ENCODE measurements around the gene MBOAT2.

The MBOAT2 gene

DNA sequence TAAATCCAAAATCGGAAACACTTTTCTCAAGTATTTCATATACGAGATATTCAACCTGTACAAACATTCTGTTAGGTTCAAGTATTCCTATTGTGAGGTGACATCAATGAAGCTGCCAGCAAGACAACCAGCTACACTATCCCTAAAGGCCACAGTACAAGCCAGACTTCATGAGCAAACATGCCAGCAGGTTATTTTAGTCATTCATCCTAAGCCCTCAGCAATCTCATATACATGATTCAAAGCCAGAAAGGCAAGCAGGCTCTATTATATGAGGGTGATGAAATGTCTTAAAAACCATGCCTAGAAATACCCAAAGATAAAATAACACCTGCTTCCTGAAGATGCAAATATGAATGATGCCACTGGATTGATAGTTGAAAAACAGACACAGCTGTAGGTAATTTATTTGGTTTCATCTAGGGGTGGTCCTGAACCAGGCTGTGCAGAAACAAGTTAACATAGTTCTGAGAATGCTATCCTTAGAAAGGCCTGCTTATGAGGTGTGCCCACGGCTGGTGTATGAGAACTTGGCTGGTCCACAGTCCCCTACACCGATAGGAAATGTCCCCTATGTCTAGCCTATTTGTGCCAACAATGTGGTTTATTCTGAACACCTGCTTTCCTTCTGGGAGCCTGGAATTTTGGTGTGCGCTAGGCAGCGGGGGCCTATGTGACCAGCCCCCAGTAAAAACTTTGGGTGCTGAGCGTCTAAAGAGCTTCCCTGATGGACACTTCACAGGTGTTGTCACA lies 117.9 kb downstream of the MBOAT2 start:
- H3K4me1 Mint-ChIP-seq: no peaks in the 10 kb centered on the region
- no peaks in the 10 kb centered on the region for H3K9me3 Mint-ChIP-seq
- H3K27me3 Mint-ChIP-seq: no peaks in the 10 kb centered on the region
- H3K27ac Mint-ChIP-seq: no peak overlapping the region
- H3K4me3 Mint-ChIP-seq: no peak overlapping the region
- no peaks in the 10 kb centered on the region for H3K36me3 Mint-ChIP-seq

DNA sequence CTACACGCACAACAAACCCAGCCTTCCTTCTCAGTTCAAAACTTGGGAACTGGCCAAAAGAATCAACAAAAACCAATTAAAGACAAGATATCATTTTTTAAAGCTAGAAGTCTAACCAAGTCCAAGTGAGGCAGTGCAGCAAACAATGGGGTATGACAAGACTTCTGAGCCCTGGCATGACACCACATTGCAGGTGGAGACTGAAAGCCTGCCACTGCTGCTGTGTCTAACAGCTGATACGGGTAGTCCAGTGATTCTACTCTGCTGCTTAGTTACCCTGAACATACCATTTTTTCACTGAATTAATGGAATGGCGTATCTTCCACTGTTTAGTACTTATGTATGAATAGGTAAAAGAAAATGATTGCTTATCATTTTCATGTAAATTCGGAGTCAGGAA lies 118.7 kb downstream of the MBOAT2 start:
- Mint-ChIP-seq H3K27ac (no peak overlapping the region), H3K9me3 (no peaks in the 10 kb centered on the region), H3K4me3 (no peak overlapping the region), H3K4me1 (no peaks in the 10 kb centered on the region), H3K36me3 (no peaks in the 10 kb centered on the region), H3K27me3 (no peaks in the 10 kb centered on the region)

GRCh38 chr2:8882094-8882493 lies 121.4 kb downstream of the MBOAT2 start:
- H3K9me3 Mint-ChIP-seq: no peaks in the 10 kb centered on the region
- H3K4me3 Mint-ChIP-seq: no peak overlapping the region
- no peaks in the 10 kb centered on the region for H3K36me3 Mint-ChIP-seq
- no peaks in the 10 kb centered on the region for H3K4me1 Mint-ChIP-seq
- no peaks in the 10 kb centered on the region for H3K27me3 Mint-ChIP-seq
- H3K27ac Mint-ChIP-seq: no peak overlapping the region

DNA sequence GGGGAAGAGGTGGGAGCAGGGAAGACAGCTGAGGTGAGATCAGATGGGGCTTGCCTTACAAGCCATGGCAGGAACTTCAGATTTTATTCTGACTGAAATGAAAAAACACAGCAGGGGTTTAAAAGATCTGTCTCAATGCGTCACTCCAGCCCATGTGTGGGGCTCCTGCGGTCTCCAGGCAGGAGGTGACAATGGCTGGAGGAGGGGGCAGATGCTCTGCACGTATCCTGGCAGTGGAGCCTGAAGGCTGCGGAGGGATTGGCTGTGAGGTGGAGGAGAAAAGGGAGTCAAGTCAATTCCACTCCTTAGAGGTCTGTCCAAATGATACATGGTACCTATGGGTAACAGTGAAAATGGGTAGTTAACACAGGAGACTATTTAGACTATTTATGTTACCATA lies 125.6 kb downstream of the MBOAT2 start:
- no peaks in the 10 kb centered on the region for H3K4me1 Mint-ChIP-seq
- no peaks in the 10 kb centered on the region for H3K9me3 Mint-ChIP-seq
- no peaks in the 10 kb centered on the region for H3K27me3 Mint-ChIP-seq
- no peak overlapping the region for H3K27ac Mint-ChIP-seq
- H3K4me3 Mint-ChIP-seq: no peak overlapping the region
- H3K36me3 Mint-ChIP-seq: no peaks in the 10 kb centered on the region

GRCh38 chr2:8877332-8877731 lies 126.2 kb downstream of the MBOAT2 start:
- Mint-ChIP-seq H3K27me3 (no peaks in the 10 kb centered on the region), H3K4me1 (no peaks in the 10 kb centered on the region), H3K4me3 (no peak overlapping the region), H3K27ac (no peak overlapping the region), H3K9me3 (no peaks in the 10 kb centered on the region), H3K36me3 (no peaks in the 10 kb centered on the region)

- H3K4me1 Mint-ChIP-seq: no peaks in the 10 kb centered on the region
- no peaks in the 10 kb centered on the region for H3K27me3 Mint-ChIP-seq
- no peaks in the 10 kb centered on the region for H3K9me3 Mint-ChIP-seq
- no peaks in the 10 kb centered on the region for H3K36me3 Mint-ChIP-seq
- no peak overlapping the region for H3K27ac Mint-ChIP-seq
- no peak overlapping the region for H3K4me3 Mint-ChIP-seq
Observed at GRCh38 chr2:8876628-8877027, 126.9 kb downstream of the MBOAT2 start.

- no peaks in the 10 kb centered on the region for H3K36me3 Mint-ChIP-seq
- H3K4me1 Mint-ChIP-seq: no peaks in the 10 kb centered on the region
- no peaks in the 10 kb centered on the region for H3K27me3 Mint-ChIP-seq
- no peak overlapping the region for H3K27ac Mint-ChIP-seq
- H3K9me3 Mint-ChIP-seq: no peaks in the 10 kb centered on the region
- no peak overlapping the region for H3K4me3 Mint-ChIP-seq
Observed at GRCh38 chr2:8872821-8873432, 130.6 kb downstream of the MBOAT2 start.

GRCh38 chr2:8870441-8870840 lies 133.0 kb downstream of the MBOAT2 start:
- no peak overlapping the region for H3K4me3 Mint-ChIP-seq

DNA sequence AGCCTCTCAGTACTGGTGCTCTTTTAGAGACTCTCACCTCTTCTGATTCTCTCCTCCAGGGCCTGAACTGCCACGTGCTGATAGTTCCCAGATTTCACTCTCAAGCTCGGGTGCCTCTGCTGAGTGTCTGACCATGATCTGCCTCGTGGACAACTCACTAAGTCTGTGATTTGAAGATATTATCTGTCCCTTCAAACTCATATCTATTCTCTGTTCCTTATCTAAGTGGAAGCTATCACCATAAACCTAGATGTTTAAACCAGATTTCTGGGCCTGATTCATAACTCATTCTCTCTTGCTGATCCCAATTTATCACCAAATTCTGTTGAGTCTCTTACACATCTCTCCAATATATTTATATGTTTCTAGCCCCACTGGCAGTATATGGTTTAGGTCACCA lies 136.1 kb downstream of the MBOAT2 start:
- Mint-ChIP-seq H3K36me3 (no peaks in the 10 kb centered on the region), H3K4me1 (no peaks in the 10 kb centered on the region), H3K27ac (no peak overlapping the region), H3K4me3 (no peak overlapping the region), H3K9me3 (no peaks in the 10 kb centered on the region), H3K27me3 (no peaks in the 10 kb centered on the region)

More at GRCh38 chr2:8870441-8870840, 133.0 kb downstream of the MBOAT2 start:
- Mint-ChIP-seq H3K27ac (no peak overlapping the region), H3K4me1 (no peaks in the 10 kb centered on the region), H3K27me3 (no peaks in the 10 kb centered on the region), H3K36me3 (no peaks in the 10 kb centered on the region), H3K9me3 (no peaks in the 10 kb centered on the region)

GRCh38 chr2:8863331-8863953 lies 140.0 kb downstream of the MBOAT2 start:
- Mint-ChIP-seq H3K27ac (no peak overlapping the region), H3K27me3 (no peaks in the 10 kb centered on the region), H3K36me3 (no peaks in the 10 kb centered on the region), H3K4me1 (no peaks in the 10 kb centered on the region), H3K9me3 (no peaks in the 10 kb centered on the region), H3K4me3 (no peak overlapping the region)

- Mint-ChIP-seq H3K9me3 (no peaks in the 10 kb centered on the region), H3K4me3 (no peak overlapping the region), H3K27ac (no peak overlapping the region), H3K36me3 (no peaks in the 10 kb centered on the region), H3K27me3 (no peaks in the 10 kb centered on the region), H3K4me1 (no peaks in the 10 kb centered on the region)
Observed at GRCh38 chr2:8862230-8862629, 141.3 kb downstream of the MBOAT2 start.

GRCh38 chr2:8861797-8862196 lies 141.7 kb downstream of the MBOAT2 start:
- H3K27me3 Mint-ChIP-seq: no peaks in the 10 kb centered on the region
- H3K36me3 Mint-ChIP-seq: no peaks in the 10 kb centered on the region
- H3K27ac Mint-ChIP-seq: no peak overlapping the region
- no peak overlapping the region for H3K4me3 Mint-ChIP-seq
- no peaks in the 10 kb centered on the region for H3K4me1 Mint-ChIP-seq
- no peaks in the 10 kb centered on the region for H3K9me3 Mint-ChIP-seq

- H3K4me3 Mint-ChIP-seq: no peak overlapping the region
- H3K4me1 Mint-ChIP-seq: no peaks in the 10 kb centered on the region
- H3K27me3 Mint-ChIP-seq: no peaks in the 10 kb centered on the region
- H3K27ac Mint-ChIP-seq: no peak overlapping the region
- no peaks in the 10 kb centered on the region for H3K9me3 Mint-ChIP-seq
- H3K36me3 Mint-ChIP-seq: no peaks in the 10 kb centered on the region
Observed at GRCh38 chr2:8860239-8860638, 143.2 kb downstream of the MBOAT2 start.

DNA sequence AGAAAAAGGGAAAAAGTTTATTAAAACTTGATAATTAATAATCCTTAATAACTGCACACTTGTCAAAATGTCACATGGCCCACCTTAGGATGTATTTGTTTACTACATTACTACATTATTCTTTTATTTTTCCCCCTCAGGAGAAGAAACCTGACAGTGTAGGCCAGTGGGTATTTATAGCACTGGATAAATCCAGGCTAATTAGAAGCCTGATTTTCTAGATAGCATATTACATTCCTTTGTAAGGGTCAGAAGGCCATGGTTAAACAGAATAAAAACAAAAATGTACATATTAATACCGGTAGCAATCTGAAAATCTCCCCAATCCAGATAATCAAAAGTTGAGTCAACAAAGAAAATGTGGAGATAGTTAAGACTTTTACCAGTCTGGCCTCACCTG lies 144.6 kb downstream of the MBOAT2 start:
- Mint-ChIP-seq H3K4me3 (no peak overlapping the region), H3K4me1 (no peaks in the 10 kb centered on the region), H3K36me3 (no peaks in the 10 kb centered on the region), H3K9me3 (no peaks in the 10 kb centered on the region), H3K27me3 (peaks cover 2% of the 10 kb centered on the region), H3K27ac (no peak overlapping the region)

GRCh38 chr2:8858264-8858663 lies 145.2 kb downstream of the MBOAT2 start:
- no peaks in the 10 kb centered on the region for H3K9me3 Mint-ChIP-seq
- H3K36me3 Mint-ChIP-seq: no peaks in the 10 kb centered on the region
- no peak overlapping the region for H3K4me3 Mint-ChIP-seq
- H3K27ac Mint-ChIP-seq: no peak overlapping the region
- peaks cover 2% of the 10 kb centered on the region for H3K27me3 Mint-ChIP-seq
- H3K4me1 Mint-ChIP-seq: no peaks in the 10 kb centered on the region

- H3K36me3 Mint-ChIP-seq: no peaks in the 10 kb centered on the region
- H3K27me3 Mint-ChIP-seq: peaks cover 2% of the 10 kb centered on the region
- no peak overlapping the region for H3K4me3 Mint-ChIP-seq
- H3K9me3 Mint-ChIP-seq: no peaks in the 10 kb centered on the region
- H3K27ac Mint-ChIP-seq: no peak overlapping the region
- H3K4me1 Mint-ChIP-seq: no peaks in the 10 kb centered on the region
Observed at GRCh38 chr2:8857709-8858108, 145.8 kb downstream of the MBOAT2 start.
